Renal pelvis (tissue), 4 donors: ENCODE data around the gene PTPN14. TPM values are rescaled to one million over a fixed set of nuclear protein-coding genes. Genes with fewer than 3 reads are reported as not detected.
A peak's percentile ranks its signal among the peaks of the same experiment; 100 is the strongest.
"Not testable (repeated sequence)": the region's sequence is repeated elsewhere in the genome, so short reads cannot be mapped to it uniquely, and the experiment has no call there.

Source experiments
- DNase-seq: peaks from one replicate; pipeline ENCODE4 v3.0.0-alpha.2; 2013
- polyA plus RNA-seq, 3 donors: library from polyadenylated mRNA; unstranded; fragments of 120-200 nt; gene quantifications; one replicate each; pipeline ENCODE4 v1.2.1, GENCODE V29; 2013; ENCODE audit not compliant: insufficient read length in 3 of 3

The PTPN14 gene
- polyA plus RNA-seq, 3 donors = 35.0 to 46.1 (median 41.1) TPM

DNA sequence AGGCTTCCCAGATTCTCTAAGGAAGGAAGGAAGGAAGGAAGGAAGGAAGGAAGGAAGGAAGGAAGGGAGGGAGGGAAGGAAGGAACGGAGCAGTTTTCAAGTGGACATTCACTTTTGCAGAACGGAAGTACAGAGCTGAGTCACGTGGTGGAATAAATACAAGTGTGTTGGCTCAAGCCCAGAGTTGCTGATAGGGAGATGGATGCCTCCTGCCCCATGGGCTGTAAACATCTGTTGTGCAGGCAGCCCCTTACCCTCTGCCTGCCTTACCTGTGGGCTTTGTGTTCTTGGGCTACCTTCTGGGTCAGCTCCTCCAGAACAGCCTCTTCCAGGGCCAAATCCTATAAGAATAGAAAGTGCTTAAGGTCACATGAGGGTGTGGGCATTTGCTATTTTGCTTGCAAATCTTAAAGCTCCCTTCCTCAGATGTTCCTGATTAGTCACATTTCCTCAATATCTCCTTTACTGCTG lies 148.8 kb downstream of the PTPN14 start:
- DNase-seq = no peak

DNA sequence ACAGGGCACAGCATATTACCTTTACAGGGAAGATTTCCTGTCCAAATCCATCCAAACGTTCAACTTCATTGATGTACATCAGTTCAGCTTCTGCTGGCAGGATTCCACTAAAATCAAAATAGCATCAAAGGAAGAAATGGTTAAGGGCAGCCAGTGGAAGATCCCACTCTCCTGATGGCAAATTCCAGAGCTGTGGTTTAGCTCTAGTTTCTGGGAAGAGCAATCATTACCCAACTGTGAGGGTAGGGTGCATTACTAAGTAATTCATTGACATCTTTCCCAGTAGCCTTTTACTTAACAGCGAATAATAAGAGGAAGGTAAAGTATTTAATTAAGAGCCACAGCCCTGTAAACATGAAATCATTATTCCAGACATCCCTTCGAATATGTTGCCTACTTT lies 149.7 kb downstream of the PTPN14 start:
- DNase-seq = no peak

DNA sequence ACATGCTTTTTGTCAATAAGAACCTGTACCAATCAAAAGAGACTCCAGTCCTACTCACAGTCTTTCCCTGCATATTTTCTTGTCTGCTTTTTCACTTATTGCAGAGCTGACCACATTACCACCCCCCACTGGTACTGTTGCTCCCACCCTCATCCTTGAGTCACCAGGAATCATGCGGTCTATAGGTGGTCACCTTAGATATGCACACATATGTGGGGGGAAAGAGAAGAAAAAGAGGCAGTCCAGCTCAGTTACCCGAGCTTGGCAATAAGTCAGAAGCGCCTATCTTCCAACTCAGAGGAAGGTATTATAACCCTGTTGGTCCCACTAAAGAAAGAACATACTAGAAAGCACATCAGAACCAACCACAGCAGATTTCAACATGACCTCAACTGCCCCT lies 151.3 kb downstream of the PTPN14 start:
- no peak for DNase-seq

DNA sequence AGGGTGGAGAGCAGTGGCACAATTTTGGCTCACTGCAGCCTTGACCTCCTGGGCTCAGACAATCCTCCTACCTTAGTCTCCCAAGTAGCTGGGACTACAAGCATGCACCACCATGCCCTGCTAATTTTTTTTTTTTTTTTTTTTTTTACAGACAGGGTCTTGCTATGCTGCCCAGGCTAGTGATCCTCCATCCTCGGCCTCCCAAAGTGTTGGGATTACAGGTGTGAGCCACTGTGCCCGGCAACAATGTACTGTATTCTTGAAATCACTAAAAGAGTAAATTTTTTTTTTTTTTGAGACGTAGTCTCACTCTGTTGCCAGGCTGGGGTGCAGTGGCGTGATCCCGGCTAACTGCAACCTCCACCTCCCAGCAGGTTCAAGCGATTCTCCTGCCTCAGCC lies 152.9 kb downstream of the PTPN14 start:
- no peak for DNase-seq

DNA sequence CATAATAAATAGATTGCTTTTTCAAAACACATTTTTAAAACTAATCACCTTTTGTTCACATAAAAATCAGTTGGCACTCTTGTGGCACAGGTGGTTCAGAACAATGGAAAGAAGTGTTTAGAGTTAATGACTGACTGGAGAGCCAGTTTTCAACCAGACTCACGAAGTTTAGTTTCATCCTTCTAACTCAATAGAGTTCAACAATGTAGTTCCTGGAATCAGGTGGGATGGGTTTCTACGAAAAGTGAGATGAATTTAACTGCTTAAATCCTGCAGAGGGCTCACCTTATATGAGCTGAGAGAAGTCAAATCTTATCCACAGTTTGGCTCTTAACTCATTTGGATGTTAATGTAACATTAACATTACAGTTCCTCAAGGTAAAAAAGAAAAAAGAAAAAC lies 153.9 kb downstream of the PTPN14 start:
- DNase-seq = no peak

DNA sequence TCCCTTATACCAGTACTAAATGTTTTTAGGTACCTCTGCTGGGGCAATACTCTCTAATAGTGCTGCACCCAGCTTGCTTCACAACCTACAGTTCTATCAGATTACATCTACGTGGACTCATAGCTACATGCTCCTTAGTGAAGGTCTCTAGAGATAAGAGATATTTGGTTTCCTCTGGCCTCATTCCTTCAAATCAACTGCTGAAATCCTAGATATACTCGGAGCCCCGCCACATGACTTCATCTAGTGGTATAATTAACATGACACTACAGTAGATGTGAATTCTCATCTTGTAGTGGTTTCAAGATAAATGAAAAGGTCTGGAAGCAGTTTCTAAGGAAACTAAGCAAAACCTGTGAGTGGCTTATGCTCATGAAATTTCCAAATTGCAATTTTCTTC lies 155.1 kb downstream of the PTPN14 start:
- DNase-seq = no peak

DNA sequence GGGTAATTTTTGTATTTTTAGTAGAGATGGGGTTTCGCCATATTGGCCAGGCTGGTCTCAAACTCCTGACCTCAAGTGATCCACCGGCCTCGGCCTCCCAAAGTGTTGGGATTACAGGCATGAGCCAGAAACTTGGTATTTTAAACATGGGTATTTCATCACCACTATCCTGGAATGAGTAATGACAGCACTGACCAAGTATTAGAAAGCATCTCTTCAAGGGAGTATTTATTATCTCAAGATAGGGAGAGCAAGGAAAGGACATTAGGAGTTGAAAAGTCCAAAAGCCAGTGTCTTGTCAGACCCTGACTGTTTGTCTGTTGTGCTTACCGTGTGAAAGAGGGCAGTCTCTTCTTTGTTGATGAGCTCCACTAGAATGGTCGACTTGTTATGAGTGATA lies 156.8 kb downstream of the PTPN14 start:
- DNase-seq = not testable (repeated sequence)

DNA sequence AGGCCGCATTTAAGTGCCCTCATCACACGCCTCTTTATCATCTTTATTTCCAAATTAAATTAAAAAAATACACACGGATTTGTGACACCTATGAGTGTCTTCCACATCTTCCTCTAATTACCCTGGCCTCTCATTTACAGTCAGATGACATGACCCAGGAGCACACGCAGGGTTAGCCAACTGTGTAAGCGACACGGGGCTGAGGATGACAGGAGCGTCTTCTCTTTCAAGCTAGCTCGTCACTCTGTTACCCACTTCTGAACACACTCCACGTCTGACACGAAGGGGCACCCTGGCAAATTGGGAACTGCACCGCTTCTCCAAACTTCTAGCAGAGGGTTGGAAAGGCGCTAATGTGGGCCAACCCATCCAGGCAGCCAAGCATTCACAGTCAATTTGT lies 158.3 kb downstream of the PTPN14 start:
- DNase-seq = no peak

DNA sequence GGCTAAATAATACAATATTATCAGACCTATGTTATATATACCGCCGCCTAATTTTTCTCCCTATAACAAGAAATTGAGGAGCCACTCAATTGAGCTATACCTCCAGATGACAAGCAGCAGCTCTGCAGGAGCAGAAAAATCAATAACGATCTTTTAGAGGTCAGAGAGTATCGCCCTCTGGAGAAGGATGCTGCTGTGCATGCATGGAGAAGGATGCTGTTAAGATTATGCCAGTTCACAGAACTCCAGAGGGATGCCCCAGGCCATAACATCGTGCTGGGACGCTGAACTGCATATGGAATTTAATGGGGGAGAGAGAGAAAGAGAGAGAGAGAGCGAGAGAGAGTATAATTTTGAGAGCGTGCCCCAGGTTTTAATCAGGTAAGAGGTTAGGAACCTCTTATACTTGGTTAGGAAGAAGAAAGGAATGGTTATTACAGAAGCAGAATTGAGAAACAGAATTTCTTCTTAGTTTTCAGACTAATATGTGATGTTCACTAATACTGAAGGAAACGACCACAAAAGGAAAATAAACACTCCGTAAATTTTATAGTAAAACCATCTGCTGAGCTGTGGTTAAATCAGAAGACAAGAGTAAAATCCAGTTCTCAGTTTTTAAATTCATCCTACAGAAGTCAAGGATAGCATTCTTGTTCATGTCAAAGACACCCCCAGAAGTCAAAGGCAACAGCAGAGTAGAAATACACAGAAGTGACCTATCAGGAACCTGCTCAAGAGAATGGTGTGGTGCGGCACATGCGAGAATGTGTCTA lies 159.3 kb downstream of the PTPN14 start:
- no peak for DNase-seq

DNA sequence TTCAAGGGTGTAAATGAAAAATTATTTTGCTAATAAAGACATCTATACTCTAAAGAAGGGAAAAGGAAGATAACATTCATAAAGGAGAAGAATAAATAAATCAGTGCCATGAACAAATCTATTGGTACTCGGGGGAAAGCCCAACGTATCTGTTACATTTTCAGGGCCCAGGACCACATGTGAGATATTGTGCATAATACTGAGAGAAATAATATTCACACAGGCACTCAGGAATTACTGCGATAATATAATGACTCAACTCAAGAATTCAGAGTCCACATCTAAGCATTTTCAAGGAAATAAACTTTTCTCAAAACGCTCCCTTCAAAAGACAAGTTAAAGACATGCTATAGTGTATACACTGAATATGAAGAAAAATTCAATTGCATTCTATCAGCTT lies 161.7 kb downstream of the PTPN14 start:
- no peak for DNase-seq

DNA sequence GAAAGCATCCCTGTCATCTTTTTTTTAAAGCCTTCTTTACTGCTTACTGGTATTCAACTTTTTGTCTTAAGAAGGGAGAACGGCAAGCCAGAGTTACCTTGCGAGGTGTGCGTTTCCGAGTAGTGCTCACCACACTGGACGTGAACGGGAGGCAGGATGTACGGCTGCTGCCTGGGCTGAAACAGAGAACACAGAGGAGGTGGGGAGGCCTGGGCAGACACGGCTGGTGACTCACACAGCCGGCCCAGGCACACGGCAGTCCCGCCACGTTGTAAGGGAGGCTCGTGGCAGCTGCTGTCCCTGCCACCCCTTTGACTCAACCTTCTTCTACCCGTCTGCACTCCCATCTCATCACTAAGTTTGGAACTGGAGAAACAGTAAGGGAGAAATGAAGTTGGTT lies 164.7 kb downstream of the PTPN14 start:
- DNase-seq = no peak

DNA sequence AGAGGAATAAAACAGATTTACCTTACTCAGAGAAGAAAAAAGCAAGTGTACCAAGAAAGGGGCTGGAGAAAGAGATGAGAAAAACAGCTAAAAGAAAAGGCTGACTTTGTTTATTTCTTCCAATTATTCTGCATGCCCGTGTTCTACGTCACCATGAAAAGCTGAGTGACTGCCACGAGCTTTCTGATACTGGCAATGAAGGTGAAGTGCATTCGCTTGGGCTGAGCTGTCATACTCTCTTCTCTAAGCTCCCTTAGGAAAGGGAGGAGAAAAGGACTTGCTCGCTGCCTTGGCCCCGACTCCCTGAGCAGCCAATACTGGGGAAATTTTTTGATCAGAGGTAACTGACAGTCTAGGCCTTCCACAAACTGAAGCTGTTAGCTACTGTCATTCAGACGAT lies 165.1 kb downstream of the PTPN14 start:
- DNase-seq = no peak

DNA sequence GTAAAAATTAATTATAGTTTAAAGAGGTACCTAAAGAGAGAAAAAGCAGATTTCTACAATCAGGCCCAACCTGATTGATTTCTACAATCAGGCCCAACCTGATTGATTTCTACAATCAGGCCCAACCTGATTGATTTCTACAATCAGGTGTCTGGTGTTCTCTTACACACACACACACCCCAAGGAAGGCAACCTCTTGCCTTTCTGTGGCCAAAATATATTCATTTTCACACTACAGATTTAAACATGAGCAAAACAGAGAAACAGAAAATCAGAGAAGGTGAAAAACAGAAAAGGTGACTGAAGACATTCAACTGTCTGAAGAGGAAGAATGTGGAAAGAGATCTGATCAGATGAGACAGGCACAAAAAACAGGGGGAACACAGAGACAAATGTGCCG lies 166.0 kb downstream of the PTPN14 start:
- no peak for DNase-seq

DNA sequence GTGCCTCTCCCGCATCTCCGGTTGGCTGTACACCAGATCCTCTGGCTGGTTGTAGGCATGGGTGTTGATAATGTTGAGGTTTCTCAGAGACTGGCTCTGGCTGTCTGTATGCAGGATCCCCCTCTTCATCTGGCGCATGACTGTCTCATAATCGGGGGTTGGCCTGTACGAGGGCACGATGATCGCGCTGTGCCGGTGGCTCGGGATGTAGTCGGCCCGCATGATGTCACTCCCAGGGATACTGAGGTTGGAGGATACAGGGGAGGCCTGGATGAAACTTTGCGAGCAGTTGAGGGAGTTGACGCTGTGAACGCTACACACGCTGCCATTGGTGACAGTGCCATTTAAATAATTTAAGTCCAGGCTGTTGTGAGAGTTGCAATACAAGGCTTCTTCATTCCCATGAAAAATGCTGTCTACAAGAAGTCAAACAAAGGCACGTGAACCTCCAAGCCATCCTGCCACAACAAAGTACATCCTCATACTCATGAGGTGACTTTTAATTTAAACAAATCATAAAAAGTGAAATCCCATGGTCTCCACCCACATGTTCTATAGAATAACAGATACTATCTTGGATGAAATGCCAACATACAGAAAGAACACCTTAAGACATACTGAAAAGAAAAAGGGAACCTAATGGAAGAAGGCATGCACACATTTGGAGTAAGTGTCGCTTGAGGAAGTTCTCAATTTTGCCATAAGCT lies 166.9 kb downstream of the PTPN14 start:
- no peak for DNase-seq

DNA sequence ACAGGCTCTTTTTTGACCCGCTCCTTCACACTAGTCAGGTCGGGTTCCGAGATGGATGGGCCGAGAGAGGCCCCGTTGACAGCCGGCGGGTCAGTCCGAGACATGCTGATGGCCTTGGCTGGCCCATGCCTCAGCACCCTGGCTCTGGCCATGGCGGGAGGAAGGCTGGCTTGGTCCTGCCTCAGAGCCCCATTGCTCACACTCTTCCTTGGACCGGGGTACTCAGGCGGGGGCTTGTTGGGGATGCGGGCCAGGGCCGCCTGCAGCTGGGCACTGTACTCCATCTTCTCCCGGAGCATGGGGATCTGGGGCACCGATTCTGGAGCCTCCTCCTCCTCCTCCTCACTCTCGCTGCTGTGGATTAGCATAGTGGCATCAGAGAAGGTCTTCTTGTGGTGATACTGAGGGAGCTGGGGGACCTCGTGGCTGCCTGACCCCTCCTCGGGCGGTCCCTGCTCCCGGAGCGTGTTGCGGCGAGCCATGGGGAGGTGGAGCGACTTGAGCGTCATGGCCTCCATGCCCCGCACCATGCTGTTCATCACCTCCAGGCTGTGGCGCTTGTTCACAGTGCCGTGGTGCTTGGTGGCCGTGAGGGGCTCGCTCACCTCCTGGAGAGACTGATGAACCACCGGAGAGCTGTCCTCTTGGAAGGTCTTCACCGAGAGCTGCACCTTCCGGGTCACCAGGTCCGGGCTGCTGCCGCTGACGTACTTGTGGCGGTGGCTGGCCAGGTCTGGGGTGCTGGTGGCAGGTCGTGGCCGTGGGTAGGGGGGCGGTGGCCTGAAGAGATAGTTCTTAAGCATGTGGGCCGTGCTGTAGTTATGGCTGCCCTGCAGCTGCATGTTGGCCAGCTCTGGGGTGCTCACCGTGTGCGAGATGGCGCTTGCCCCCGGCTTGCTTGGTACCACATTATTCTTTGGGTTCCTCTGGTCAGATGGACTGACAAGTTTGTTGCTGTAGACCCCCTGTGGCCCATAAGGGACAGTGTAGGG lies 167.7 kb downstream of the PTPN14 start:
- no peak for DNase-seq

DNA sequence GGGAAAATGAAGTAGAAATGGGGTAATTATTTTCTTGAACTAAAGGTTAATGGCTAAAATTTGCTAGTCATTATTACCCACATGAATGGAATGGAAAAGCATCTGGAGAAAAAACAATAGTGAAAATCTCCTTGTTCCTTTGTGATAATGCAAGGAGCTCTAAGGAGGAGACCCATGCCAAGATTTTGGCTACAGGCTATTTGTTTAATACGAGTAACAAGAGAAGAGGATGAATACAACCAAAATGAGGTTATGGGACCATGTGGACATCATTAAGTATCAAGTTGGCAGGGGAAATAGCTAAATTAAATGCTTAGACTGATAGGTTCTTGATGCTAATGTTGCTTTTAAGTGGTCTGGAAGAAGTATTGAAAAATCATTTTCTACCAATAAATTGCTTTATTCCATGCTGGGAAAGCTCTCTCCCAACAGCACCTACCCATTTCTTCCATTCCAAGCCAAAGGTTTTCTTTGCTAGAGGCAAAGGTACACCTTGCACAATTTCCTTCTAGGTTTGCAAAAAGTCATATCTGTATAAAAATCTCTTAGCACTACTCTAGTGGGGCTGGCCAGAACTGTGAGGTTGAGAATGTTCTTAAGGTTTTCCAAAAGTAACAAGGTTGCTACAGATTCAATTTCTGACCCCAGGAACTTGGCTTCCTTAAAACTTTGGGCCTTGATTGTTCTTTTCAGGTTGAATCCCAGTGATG lies 170.3 kb downstream of the PTPN14 start:
- DNase-seq = no peak

DNA sequence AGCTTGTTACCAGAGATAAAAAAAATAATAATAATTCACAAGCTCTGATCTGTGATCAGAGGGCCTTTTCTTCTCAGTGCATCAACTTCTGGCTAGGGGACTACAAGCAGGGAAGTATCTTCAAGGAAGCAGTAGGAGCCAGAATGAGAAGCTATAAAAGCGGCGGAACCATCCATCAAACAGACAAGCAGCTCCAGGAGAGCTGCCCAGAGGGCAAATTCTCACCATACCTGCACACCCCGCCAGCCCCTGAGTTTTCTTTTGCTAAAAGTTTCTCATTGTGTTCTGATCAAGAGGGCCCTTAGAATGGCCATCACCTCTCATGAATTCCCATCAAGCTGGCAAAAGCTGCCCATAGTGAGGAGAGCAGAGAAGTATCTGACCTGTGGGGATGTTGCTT lies 171.0 kb downstream of the PTPN14 start:
- peak; percentile 57 for DNase-seq

DNA sequence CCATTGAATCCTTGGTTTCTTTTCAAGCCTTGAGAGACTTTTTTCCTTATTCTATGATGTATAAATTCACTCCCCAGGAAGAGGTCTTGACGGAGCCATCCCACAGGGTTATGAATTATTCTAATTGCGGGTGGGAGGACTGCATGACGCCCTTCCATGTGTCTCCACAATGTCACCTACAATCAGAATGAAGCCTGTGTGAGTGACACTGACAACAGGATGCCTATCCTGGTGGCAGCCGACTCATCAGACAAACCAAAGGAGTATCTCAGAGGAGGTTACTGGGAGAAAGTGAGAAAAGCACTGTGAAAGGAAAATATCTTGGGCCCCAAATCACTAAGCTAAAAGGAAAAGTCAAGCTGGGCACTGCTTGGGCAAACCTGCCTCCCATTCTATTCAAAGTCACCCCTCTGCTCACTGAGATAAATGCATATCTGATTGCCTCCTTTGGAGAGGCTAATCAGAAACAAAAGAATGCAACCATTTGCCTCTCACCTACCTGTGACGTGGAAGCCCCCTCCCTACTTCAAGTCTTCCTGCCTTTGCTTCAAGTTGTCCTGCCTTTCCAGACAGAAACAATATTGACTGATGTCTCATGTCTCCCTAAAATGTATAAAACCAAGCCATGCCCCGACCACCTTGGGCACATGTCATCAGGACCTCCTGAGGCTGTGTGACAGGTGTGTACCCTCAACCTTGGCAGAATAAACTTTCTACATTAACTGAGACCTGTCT lies 172.0 kb downstream of the PTPN14 start:
- no peak for DNase-seq

DNA sequence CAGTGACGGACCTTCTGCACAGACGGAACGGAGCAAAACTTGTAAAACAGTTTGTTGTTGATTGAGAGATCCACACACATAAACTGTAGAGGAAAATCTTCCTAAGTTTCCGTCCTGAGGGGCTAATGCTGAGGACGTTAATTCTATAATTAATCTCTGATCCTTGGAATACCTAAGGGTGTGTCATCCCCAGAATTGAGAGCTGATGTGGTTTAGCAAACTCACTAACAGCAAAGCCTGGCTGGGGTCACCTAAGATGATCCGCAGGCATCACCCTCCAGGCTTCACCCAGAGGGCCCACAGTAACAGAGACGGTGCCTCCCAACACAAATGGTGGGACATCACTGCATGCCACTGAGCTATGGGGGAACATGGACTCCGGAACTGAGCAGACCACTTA lies 172.9 kb downstream of the PTPN14 start:
- DNase-seq = no peak

DNA sequence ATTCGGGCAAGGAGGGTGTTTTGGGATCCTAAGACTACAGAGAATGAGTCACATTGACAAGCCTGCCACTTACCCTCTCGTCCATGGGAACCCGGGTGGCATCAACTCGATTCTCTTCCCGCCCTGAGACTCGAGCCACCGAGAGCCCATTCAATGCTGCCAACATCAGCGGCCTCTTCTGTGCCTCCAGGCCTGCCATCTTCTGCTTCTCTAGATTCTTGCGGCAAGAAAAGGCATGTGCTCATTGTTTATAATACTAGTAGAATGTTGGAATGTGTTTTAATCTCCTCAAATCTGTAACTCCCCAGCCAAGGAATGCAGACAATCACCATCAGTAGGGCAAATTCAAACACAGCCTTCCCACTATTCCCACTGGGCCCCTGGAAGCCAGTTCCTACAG lies 173.5 kb downstream of the PTPN14 start:
- no peak for DNase-seq

DNA sequence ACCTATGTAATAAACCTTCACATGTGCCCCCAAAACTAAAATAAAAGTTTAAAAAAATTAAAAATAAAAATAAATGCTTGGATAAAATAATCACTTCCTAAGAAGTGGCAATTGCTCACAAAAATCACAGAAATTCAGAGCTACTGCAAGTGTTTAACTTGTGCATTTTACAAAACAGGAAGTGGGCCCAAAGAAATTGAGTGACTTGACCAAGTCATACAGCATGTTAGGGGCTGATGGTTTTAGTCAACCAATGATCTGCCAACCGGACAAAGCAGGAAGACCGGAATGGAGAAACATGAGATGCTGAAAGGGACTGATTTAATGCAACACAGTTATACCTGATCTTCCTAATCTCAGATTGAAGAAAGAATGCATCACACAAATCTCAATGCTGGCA lies 173.9 kb downstream of the PTPN14 start:
- DNase-seq = no peak
